H9 (cell line): ENCODE measurements around the gene IP6K2. TPM values are rescaled to one million over a fixed set of nuclear protein-coding genes. Genes with fewer than 3 reads are reported as not detected.

Source experiments
- DNase-seq: peaks from one replicate; pipeline ENCODE4 v3.0.0-alpha.2; 2017
- H2AFZ ChIP-seq: one replicate; pipeline ENCODE4 v1.6.1; 2013; ENCODE audit warnings: mild to moderate bottlenecking, low read length, control low read depth, moderate library complexity
- H2AK5ac ChIP-seq: 2 replicates; pipeline ENCODE4 v1.6.1; 2013; ENCODE audit warnings: low read length, control low read depth, mixed read lengths; ENCODE audit not compliant: insufficient read length
- H2BK120ac ChIP-seq: one replicate; pipeline ENCODE4 v1.6.1; 2013; ENCODE audit warnings: low read depth, mild to moderate bottlenecking, low read length, control low read depth, inconsistent platforms; ENCODE audit not compliant: poor library complexity, severe bottlenecking
- H2BK12ac ChIP-seq: 2 replicates; pipeline ENCODE4 v1.6.1; 2013; ENCODE audit warnings: low read length, control low read depth, mixed read lengths, low read depth; ENCODE audit not compliant: insufficient read length
- H2BK15ac ChIP-seq: 2 replicates; pipeline ENCODE4 v1.6.1; 2013; ENCODE audit warnings: low read depth, low read length, control low read depth
- H2BK20ac ChIP-seq: one replicate; pipeline ENCODE4 v1.6.1; 2013; ENCODE audit warnings: low read depth, mild to moderate bottlenecking, low read length, control low read depth, inconsistent platforms; ENCODE audit not compliant: poor library complexity, severe bottlenecking
- H2BK5ac ChIP-seq: 2 replicates; pipeline ENCODE4 v1.6.1; 2013; ENCODE audit warnings: low read length, control low read depth, mixed read lengths; ENCODE audit not compliant: insufficient read length
- H3K14ac ChIP-seq: 2 replicates; pipeline ENCODE4 v1.6.1; 2013; ENCODE audit warnings: low read length, control low read depth; ENCODE audit not compliant: insufficient read depth
- H3K18ac ChIP-seq: 2 replicates; pipeline ENCODE4 v1.6.1; 2013; ENCODE audit warnings: low read depth, mild to moderate bottlenecking, mixed read lengths, low read length, control low read depth; ENCODE audit not compliant: insufficient read length
- H3K23ac ChIP-seq: 2 replicates; pipeline ENCODE4 v1.6.1; 2013; ENCODE audit warnings: low read length, control low read depth, mixed read lengths, low read depth; ENCODE audit not compliant: insufficient read length
- H3K23me2 ChIP-seq: 2 replicates; pipeline ENCODE4 v1.6.1; 2013; ENCODE audit warnings: low read depth, mild to moderate bottlenecking, mixed read lengths, low read length, control low read depth; ENCODE audit not compliant: insufficient read length, poor library complexity, severe bottlenecking
- H3K27ac ChIP-seq: 2 replicates; pipeline ENCODE4 v1.5.1; 2013; ENCODE audit warnings: low read length, control low read depth, mixed read lengths, low read depth; ENCODE audit not compliant: insufficient read length
- H3K27me3 ChIP-seq: 2 replicates; pipeline ENCODE4 v1.6.1; 2013; ENCODE audit warnings: low read length, control low read depth, inconsistent platforms; ENCODE audit not compliant: insufficient read depth
- H3K4ac ChIP-seq: 2 replicates; pipeline ENCODE4 v1.6.1; 2013; ENCODE audit warnings: low read depth, mild to moderate bottlenecking, control low read depth, inconsistent platforms, low read length, moderate library complexity
- H3K4me1 ChIP-seq: 2 replicates; pipeline ENCODE4 v1.6.1; 2013; ENCODE audit warnings: low read length, control low read depth, inconsistent platforms; ENCODE audit not compliant: insufficient read depth
- H3K4me2 ChIP-seq: 2 replicates; pipeline ENCODE4 v1.6.1; 2013; ENCODE audit warnings: low read length, control low read depth, mixed read lengths; ENCODE audit not compliant: insufficient read length, insufficient read depth
- H3K56ac ChIP-seq: 2 replicates; pipeline ENCODE4 v1.6.1; 2013; ENCODE audit warnings: low read depth, mild to moderate bottlenecking, mixed read lengths, low read length, control low read depth; ENCODE audit not compliant: insufficient read length
- H3K79me1 ChIP-seq: 2 replicates; pipeline ENCODE4 v1.6.1; 2013; ENCODE audit warnings: low read depth, mild to moderate bottlenecking, moderate library complexity, low read length, control low read depth, inconsistent platforms; ENCODE audit not compliant: insufficient read depth, poor library complexity, severe bottlenecking
- H3K79me2 ChIP-seq: 2 replicates; pipeline ENCODE4 v1.6.1; 2013; ENCODE audit warnings: low read length, control low read depth, inconsistent platforms; ENCODE audit not compliant: insufficient read depth
- H3K9ac ChIP-seq: 2 replicates; pipeline ENCODE4 v1.6.1; 2013; ENCODE audit warnings: low read length, control low read depth, mixed read lengths; ENCODE audit not compliant: insufficient read length; ENCODE audit errors: extremely low read depth
- H3K9me3 ChIP-seq: one replicate; pipeline ENCODE4 v1.6.1; 2013; ENCODE audit warnings: low read depth, low read length, inconsistent platforms; ENCODE audit not compliant: control insufficient read depth
- H3T11ph ChIP-seq: one replicate; pipeline ENCODE4 v1.6.1; 2013; ENCODE audit warnings: mild to moderate bottlenecking, low read length, control low read depth, inconsistent platforms
- H4K20me1 ChIP-seq: one replicate; pipeline ENCODE4 v1.6.1; 2013; ENCODE audit not compliant: control insufficient read depth, insufficient read length, insufficient read depth
- H4K5ac ChIP-seq: 2 replicates; pipeline ENCODE4 v1.6.1; 2013; ENCODE audit warnings: low read depth, mild to moderate bottlenecking, mixed read lengths, low read length, control low read depth; ENCODE audit not compliant: insufficient read length
- H4K8ac ChIP-seq: replicated peaks from 2 replicates; pipeline ENCODE4 v1.6.1; 2013; ENCODE audit warnings: low read length, control low read depth, mixed read lengths, low read depth; ENCODE audit not compliant: insufficient read length
- H4K91ac ChIP-seq: 2 replicates; pipeline ENCODE4 v1.6.1; 2013; ENCODE audit warnings: low read depth, mild to moderate bottlenecking, moderate library complexity, mixed read lengths, low read length, control low read depth; ENCODE audit not compliant: insufficient read length
- H3K27ac Mint-ChIP-seq, 3 experiments: 2 replicates in 2 of 3; 3 replicates in 1 of 3; pipeline ENCODE4 v1.8.0; 2020 to 2021; ENCODE audit warnings: mixed read lengths in 3 of 3, mild to moderate bottlenecking in 1 of 3, moderate library complexity in 1 of 3
- H3K27me3 Mint-ChIP-seq: 2 replicates; pipeline ENCODE4 v1.8.0; 2021; ENCODE audit warnings: low read depth, mild to moderate bottlenecking, moderate library complexity, mixed read lengths
- H3K36me3 Mint-ChIP-seq, 3 experiments: 2 replicates in 2 of 3; 3 replicates in 1 of 3; pipeline ENCODE4 v1.8.0; 2020 to 2021; ENCODE audit warnings: low read depth in 3 of 3, mixed read lengths in 3 of 3; ENCODE audit not compliant: insufficient read depth in 1 of 3
- H3K4me1 Mint-ChIP-seq, 2 experiments: 2 replicates each; pipeline ENCODE4 v1.8.0; 2020; ENCODE audit warnings: mixed read lengths in 2 of 2
- H3K4me3 Mint-ChIP-seq, 2 experiments: 2 replicates in 1 of 2; 3 replicates in 1 of 2; pipeline ENCODE4 v1.8.0; 2020 to 2021; ENCODE audit warnings: mild to moderate bottlenecking in 2 of 2, mixed read lengths in 2 of 2, moderate library complexity in 1 of 2
- H3K9me3 Mint-ChIP-seq, 2 experiments: 2 replicates in 1 of 2; 3 replicates in 1 of 2; pipeline ENCODE4 v1.8.0; 2020; ENCODE audit warnings: mild to moderate bottlenecking in 2 of 2, mixed read lengths in 2 of 2, moderate library complexity in 1 of 2
- CTCF ChIP-seq: fragments of 200-600 bp; sonication (generic); conservative IDR thresholded peaks from 3 replicates; pipeline ENCODE4 v1.8.0; 2021; ENCODE audit warnings: antibody characterized with exemption, mild to moderate bottlenecking
- WGBS: extraction: QIAGEN DNeasy Blood & Tissue Kit; methylation state at CpG from one replicate; pipeline ENCODE4 v1.1.7; 2013; ENCODE audit warnings: missing lambda C conversion rate, low lambda C conversion rate, mixed read lengths; ENCODE audit not compliant: insufficient read length; ENCODE audit errors: extremely low coverage; 5-methylcytosine and 5-hydroxymethylcytosine counted together
- total RNA-seq: library from RNA; stranded (reverse); gene quantifications from 2 replicates; pipeline ENCODE4 v1.2.1, GENCODE V29; 2021

Gene IP6K2
- total RNA-seq, 1 experiment from 2014 or later, result 94.7 TPM

- Histone ChIP-seq H2AK5ac (no peak overlapping the region), H2BK20ac (no peak overlapping the region), H3K14ac (no peak overlapping the region), H3K18ac (no peak overlapping the region), H2BK15ac (no peak overlapping the region), H2BK120ac (no peak overlapping the region), H3K23me2 (no peaks in the 10 kb centered on the region), H3K56ac (no peak overlapping the region), H4K8ac (no peak overlapping the region), H3K4me2 (no peak overlapping the region), H4K5ac (no peak overlapping the region), H3K23ac (no peak overlapping the region), H2AFZ (no peak overlapping the region), H2BK12ac (no peak overlapping the region), H4K20me1 (peaks cover 4% of the 10 kb centered on the region), H3K79me1 (no peaks in the 10 kb centered on the region), H3K79me2 (no peaks in the 10 kb centered on the region), H3K9ac (no peak overlapping the region), H3T11ph (no peak overlapping the region), H4K91ac (no peak overlapping the region), H2BK5ac (no peak overlapping the region), H3K27ac (no peak overlapping the region), H3K4me1 (peaks cover 2% of the 10 kb centered on the region; the same call in 1 of the 2 replicates), H3K27me3 (no peaks in the 10 kb centered on the region), H3K9me3 (no peaks in the 10 kb centered on the region), H3K4ac (no peak overlapping the region)
- no peak for DNase-seq
- WGBS, result no CpG with 5 or more reads among the region's 3 CpGs
- peaks cover 21 to 74% (median 74%) of the 10 kb centered on the region in 3 experiments; a peak in 6 of 7 replicates for H3K36me3 Mint-ChIP-seq
- no peak for TF ChIP-seq CTCF
- no peak overlapping the region for H3K27ac Mint-ChIP-seq
- H3K27me3 Mint-ChIP-seq, result no peaks in the 10 kb centered on the region; the same call in 1 of the 2 replicates
- H3K9me3 Mint-ChIP-seq, result no peaks in the 10 kb centered on the region
- peaks cover 16 to 18% of the 10 kb centered on the region in 2 experiments for H3K4me1 Mint-ChIP-seq
- no peak overlapping the region; a peak in 1 of 5 replicates for H3K4me3 Mint-ChIP-seq
Measured at GRCh38 chr3:48641396-48641795, 75.6 kb downstream of the IP6K2 start.
